Common myeloid progenitor, CD34-positive (primary cell): ENCODE results near the gene DUSP5.

Experiments
- CTCF ChIA-PET: fragments of 350-600 bp; sonication (Branson Sonifier 250); formaldehyde crosslinking; loops from one replicate; lab custom pipeline; 2021; ENCODE audit warnings: antibody characterized with exemption; lab: Charles Lee
- POLR2A ChIA-PET: fragments of 350-600 bp; sonication (Branson Sonifier 250); formaldehyde crosslinking; loops from one replicate; lab custom pipeline; 2021; ENCODE audit warnings: antibody characterized with exemption; lab: Charles Lee
- DNase-seq, 3 donors: peaks; one replicate each; pipeline versions ENCODE4 v3.0.0 to v3.0.0-alpha.2; 2013
- H3K27ac ChIP-seq, 2 experiments: 1 replicate in 1 of 2; 2 replicates in 1 of 2; pipeline ENCODE4 v1.7.0; 2013; ENCODE audit warnings: inconsistent platforms in 2 of 2, low read length in 2 of 2, mild to moderate bottlenecking in 2 of 2, low read depth in 1 of 2, moderate library complexity in 1 of 2; ENCODE audit not compliant: severe bottlenecking in 2 of 2, insufficient read depth in 1 of 2, poor library complexity in 1 of 2
- H3K27me3 ChIP-seq, 5 experiments: replicated peaks in 2 of 5; 1 replicate in 3 of 5; 2 replicates in 2 of 5; pipeline versions ENCODE4 v1.6.1 to v1.7.0; 2013; ENCODE audit warnings: low read length in 4 of 5, mild to moderate bottlenecking in 2 of 5, moderate library complexity in 2 of 5, inconsistent platforms in 1 of 5; ENCODE audit not compliant: insufficient read depth in 5 of 5, control insufficient read depth in 4 of 5
- H3K36me3 ChIP-seq, 4 experiments: 1 replicate in 2 of 4; 2 replicates in 2 of 4; pipeline versions ENCODE4 v1.6.1 to v1.7.0; 2013; ENCODE audit warnings: low read length in 3 of 4, control low read depth in 1 of 4, mild to moderate bottlenecking in 1 of 4; ENCODE audit not compliant: control insufficient read depth in 4 of 4, insufficient read depth in 4 of 4
- H3K4me1 ChIP-seq, 4 experiments: 1 replicate in 3 of 4; 2 replicates in 1 of 4; pipeline versions ENCODE4 v1.6.1 to v1.7.1; 2013; ENCODE audit warnings: low read length in 3 of 4, mild to moderate bottlenecking in 3 of 4, control low read depth in 1 of 4, inconsistent platforms in 1 of 4, moderate library complexity in 1 of 4; ENCODE audit not compliant: control insufficient read depth in 4 of 4, insufficient read depth in 4 of 4; ENCODE audit errors: control extremely low read depth in 1 of 4
- H3K4me3 ChIP-seq, 7 experiments: 1 replicate in 4 of 7; 2 replicates in 3 of 7; pipeline versions ENCODE4 v1.5.1 to v1.7.0; 2013; ENCODE audit warnings: mild to moderate bottlenecking in 7 of 7, low read length in 6 of 7, moderate library complexity in 6 of 7, inconsistent platforms in 2 of 7, low read depth in 2 of 7, control low read depth in 1 of 7; ENCODE audit not compliant: insufficient read depth in 4 of 7, control insufficient read depth in 1 of 7; ENCODE audit errors: extremely low read depth in 1 of 7
- H3K9me3 ChIP-seq, 5 experiments: 1 replicate in 4 of 5; 2 replicates in 1 of 5; pipeline versions ENCODE4 v1.6.1 to v1.7.1; 2013; ENCODE audit warnings: low read length in 4 of 5, mild to moderate bottlenecking in 2 of 5, inconsistent platforms in 1 of 5, low read depth in 1 of 5, moderate library complexity in 1 of 5; ENCODE audit not compliant: control insufficient read depth in 4 of 5, insufficient read depth in 2 of 5; ENCODE audit errors: control extremely low read depth in 1 of 5
- WGBS: methylation state at CpG from one replicate; pipeline ENCODE4 v1.1.5; 2013; ENCODE audit not compliant: insufficient coverage; 5-methylcytosine and 5-hydroxymethylcytosine counted together

The DUSP5 gene

GRCh38 chr10:110480387-110480786 is 17.3 kb upstream of the DUSP5 start:
- no peaks in the 10 kb centered on the region for H3K27me3 ChIP-seq
- WGBS: 88% methylated on average over 1 of the region's 3 CpGs
- no peak overlapping the region for H3K4me3 ChIP-seq
- no peaks in the 10 kb centered on the region for H3K9me3 ChIP-seq
- CTCF ChIA-PET: interaction anchor here (1.9 kb wide), 1 partner anchor 12 kb away, joined by 5 read pairs; no protein-coding TSS in a partner anchor
- POLR2A ChIA-PET: interaction anchor here (0.6 kb wide), 1 partner anchor 8 kb away, joined by 3 read pairs; no protein-coding TSS in a partner anchor
- no peaks in the 10 kb centered on the region for H3K36me3 ChIP-seq
- H3K4me1 ChIP-seq: no peaks in the 10 kb centered on the region
- DNase-seq: no peak
- H3K27ac ChIP-seq: no peak overlapping the region

- no peaks in the 10 kb centered on the region for H3K4me1 ChIP-seq
- ChIA-PET CTCF (interaction anchor here (1.1 to 1.5 kb wide), 2 partner anchors 9 to 65 kb away, joined by 3 to 4 read pairs; no protein-coding TSS in a partner anchor), POLR2A (no interaction called here)
- H3K9me3 ChIP-seq: no peaks in the 10 kb centered on the region
- H3K27ac ChIP-seq: no peak overlapping the region
- H3K4me3 ChIP-seq: no peak overlapping the region
- no peaks in the 10 kb centered on the region for H3K27me3 ChIP-seq
- no peak for DNase-seq
- no peaks in the 10 kb centered on the region for H3K36me3 ChIP-seq
- 92% methylated on average over 1 of the region's 1 CpG for WGBS
Observed at GRCh38 chr10:110481919-110482318, 15.8 kb upstream of the DUSP5 start.

GRCh38 chr10:110483633-110484032 is 14.1 kb upstream of the DUSP5 start:
- DNase-seq: peak in 2 of 3 donors; percentile 51 to 66
- peaks cover 0 to 8% (median under 1%) of the 10 kb centered on the region in 4 experiments for H3K4me1 ChIP-seq
- H3K9me3 ChIP-seq: no peaks in the 10 kb centered on the region
- CTCF ChIA-PET: interaction anchor here (0.8 to 1.4 kb wide), 2 partner anchors 9 to 13 kb away, joined by 3 to 7 read pairs; no protein-coding TSS in a partner anchor
- H3K27ac ChIP-seq: no peak overlapping the region
- no peak overlapping the region for H3K4me3 ChIP-seq
- no peaks in the 10 kb centered on the region for H3K27me3 ChIP-seq
- H3K36me3 ChIP-seq: no peaks in the 10 kb centered on the region
- WGBS: no CpG with 5 or more reads among the region's 2 CpGs
- POLR2A ChIA-PET: no interaction called here

GRCh38 chr10:110485541-110485940 is 12.2 kb upstream of the DUSP5 start:
- Histone ChIP-seq H3K27me3 (no peaks in the 10 kb centered on the region), H3K4me1 (peaks cover 0 to 16% (median 6%) of the 10 kb centered on the region in 4 experiments), H3K9me3 (no peaks in the 10 kb centered on the region), H3K36me3 (no peaks in the 10 kb centered on the region), H3K27ac (no peak overlapping the region), H3K4me3 (no peak overlapping the region)
- POLR2A ChIA-PET: no interaction called here
- 97% methylated on average over 3 of the region's 3 CpGs for WGBS
- CTCF ChIA-PET: interaction anchor here (1.2 to 2.0 kb wide), 2 partner anchors 17 to 25 kb away, joined by 4 read pairs; no protein-coding TSS in a partner anchor
- DNase-seq: no peak

GRCh38 chr10:110486680-110487410 is 10.9 kb upstream of the DUSP5 start:
- H3K36me3 ChIP-seq: no peaks in the 10 kb centered on the region
- H3K4me3 ChIP-seq: no peak overlapping the region
- DNase-seq: no peak
- no peaks in the 10 kb centered on the region for H3K9me3 ChIP-seq
- ChIA-PET CTCF (interaction anchor here (1.7 kb wide), 1 partner anchor 132 kb away, joined by 6 read pairs; no protein-coding TSS in a partner anchor), POLR2A (no interaction called here)
- 95% methylated on average over 8 of the region's 11 CpGs for WGBS
- no peak overlapping the region for H3K27ac ChIP-seq
- H3K4me1 ChIP-seq: peaks cover 0 to 16% (median 6%) of the 10 kb centered on the region in 4 experiments
- no peaks in the 10 kb centered on the region for H3K27me3 ChIP-seq

- POLR2A ChIA-PET: no interaction called here
- Histone ChIP-seq H3K4me1 (peaks cover 0 to 16% (median 6%) of the 10 kb centered on the region in 4 experiments), H3K27ac (no peak overlapping the region), H3K4me3 (no peak overlapping the region), H3K36me3 (no peaks in the 10 kb centered on the region), H3K27me3 (no peaks in the 10 kb centered on the region), H3K9me3 (no peaks in the 10 kb centered on the region)
- no peak for DNase-seq
- WGBS: 98% methylated on average over 6 of the region's 6 CpGs
- CTCF ChIA-PET: interaction anchor here (1.7 kb wide), 2 partner anchors 8 to 133 kb away, joined by 6 to 7 read pairs; no protein-coding TSS in a partner anchor
Observed at GRCh38 chr10:110487411-110488331, 10.0 kb upstream of the DUSP5 start.
